ENCODE measurements around the gene CHRNA4. TPM values are rescaled to one million over a fixed set of nuclear protein-coding genes. Genes with fewer than 3 reads are reported as not detected.

The CHRNA4 gene
- not detected in 2 replicates for total RNA-seq

DNA sequence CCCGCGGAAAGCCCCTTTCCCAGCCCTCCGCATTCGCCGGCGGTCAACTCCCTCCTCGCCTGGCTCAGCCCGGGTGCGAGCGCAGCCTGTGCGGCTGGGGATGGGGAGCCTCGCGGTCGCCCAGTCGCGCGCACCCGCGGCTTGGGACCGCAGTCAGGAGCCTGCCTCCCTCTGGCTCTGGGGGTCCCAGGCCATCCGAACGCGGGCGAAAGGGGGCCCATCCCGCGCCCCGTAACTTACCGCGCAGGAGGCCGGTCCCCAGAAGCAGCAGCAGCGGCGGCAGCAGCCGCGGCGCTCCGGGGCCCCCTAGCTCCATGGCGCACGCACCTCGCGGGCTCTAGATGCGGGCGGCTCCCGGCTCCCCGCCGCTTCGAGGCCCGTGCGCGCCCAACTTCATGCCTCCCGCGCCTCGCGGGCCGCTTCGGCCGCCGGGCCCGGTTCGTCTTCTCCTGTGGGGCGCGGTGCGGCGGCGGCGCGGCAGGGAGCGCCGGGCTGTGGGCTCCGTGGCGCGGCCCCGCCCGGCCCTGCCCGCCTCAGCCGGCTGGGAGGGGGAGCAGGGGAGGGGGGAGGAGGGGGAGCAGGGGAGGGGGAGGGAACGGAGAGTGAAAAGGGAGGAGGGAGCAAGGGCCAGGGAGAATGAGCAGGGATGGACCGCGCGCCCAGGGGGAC is at the start of gene CHRNA4:
Gene CHRNA4 (minus strand): TSS at position 500 of the 669 bp plus-strand sequence. CDS start 184 bp downstream, at position 316.

Other genes with a start within 250 kb of the CHRNA4 start
- gene YTHDF1, start 145.2 kb downstream of the CHRNA4 start, total RNA-seq = 27.2 and 37.1 TPM in 2 replicates
- 2.3 and 3.8 TPM in 2 replicates for gene BIRC7, start 125.4 kb downstream of the CHRNA4 start, total RNA-seq
- 20.0 and 213 TPM in 2 replicates for gene NKAIN4, start 106.9 kb downstream of the CHRNA4 start, total RNA-seq
- gene ARFGAP1, start 88.5 kb downstream of the CHRNA4 start, total RNA-seq = 106 and 107 TPM in 2 replicates
- 0.16 TPM in 1 of 2 replicates, not detected in the other for gene COL20A1, start 68.2 kb downstream of the CHRNA4 start, total RNA-seq
- gene KCNQ2, start 111.3 kb upstream of the CHRNA4 start, total RNA-seq = not detected in 2 replicates
- 3.4 and 12.5 TPM in 2 replicates for gene EEF1A2, start 137.7 kb upstream of the CHRNA4 start, total RNA-seq
- gene PPDPF, start 159.4 kb upstream of the CHRNA4 start, total RNA-seq = 303 and 325 TPM in 2 replicates
- not detected in 2 replicates for gene PTK6, start 176.0 kb upstream of the CHRNA4 start, total RNA-seq
- not detected in 2 replicates for gene SRMS, start 186.4 kb upstream of the CHRNA4 start, total RNA-seq
- gene FNDC11, start 192.8 kb upstream of the CHRNA4 start, total RNA-seq = 0.16 and 1.1 TPM in 2 replicates
- 37.2 and 45.9 TPM in 2 replicates for gene HELZ2, start 212.9 kb upstream of the CHRNA4 start, total RNA-seq